ENCODE data around the gene GRM1.

GRM1 gene

GRCh38 chr6:146050168-146050567 is 21.3 kb downstream of the GRM1 start:
- H3K9me2 ChIP-seq (ENCODE audit: low read depth, low read length): no peaks in the 10 kb centered on the region
- TF ChIP-seq EZH2 (IDR thresholded peaks at IDR 0.05; ENCODE audit: borderline replicate concordance, low read length) (no peak), CTCF (IDR thresholded peaks at IDR 0.05; ENCODE audit: low read length) (no peak)
- no peaks in the 10 kb centered on the region for H3K9me3 ChIP-seq (ENCODE audit: low read length)

GRCh38 chr6:146056506-146056905 is 27.6 kb downstream of the GRM1 start:
- TF ChIP-seq EZH2 (IDR thresholded peaks at IDR 0.05; ENCODE audit: borderline replicate concordance, low read length) (no peak), CTCF (IDR thresholded peaks at IDR 0.05; ENCODE audit: low read length) (no peak)
- Histone ChIP-seq H3K9ac (ENCODE audit: low read length) (no peak overlapping the region), H3K79me2 (ENCODE audit: insufficient read depth, low read length) (no peaks in the 10 kb centered on the region), H3K27ac (ENCODE audit: low read depth, low read length, poor library complexity, severe bottlenecking) (no peak overlapping the region), H4K20me1 (ENCODE audit: insufficient read depth, low read length) (no peaks in the 10 kb centered on the region), H3K4me2 (ENCODE audit: low read length) (no peak overlapping the region), H3K4me1 (ENCODE audit: insufficient read depth, low read length, severe bottlenecking) (no peaks in the 10 kb centered on the region), H3K4me3 (ENCODE audit: low read depth, low read length, poor library complexity, severe bottlenecking) (no peak overlapping the region), H3K36me3 (ENCODE audit: insufficient read depth, low read length) (no peaks in the 10 kb centered on the region), H3F3A (ENCODE audit: insufficient read depth, low read length) (no peaks in the 10 kb centered on the region), H3K9me3 (ENCODE audit: low read length) (no peaks in the 10 kb centered on the region), H3K9me2 (ENCODE audit: low read depth, low read length) (no peaks in the 10 kb centered on the region), H2AFZ (ENCODE audit: low read length) (no peak overlapping the region), H3K27me3 (ENCODE audit: insufficient read depth, low read length) (no peaks in the 10 kb centered on the region)

More at GRCh38 chr6:146050168-146050567, 21.3 kb downstream of the GRM1 start:
- Histone ChIP-seq H4K20me1 (ENCODE audit: insufficient read depth, low read length) (no peaks in the 10 kb centered on the region), H3K4me3 (ENCODE audit: low read depth, low read length, poor library complexity, severe bottlenecking) (no peak overlapping the region), H3K4me1 (ENCODE audit: insufficient read depth, low read length, severe bottlenecking) (no peaks in the 10 kb centered on the region), H3K9ac (ENCODE audit: low read length) (no peak overlapping the region), H2AFZ (ENCODE audit: low read length) (no peak overlapping the region), H3K4me2 (ENCODE audit: low read length) (no peak overlapping the region), H3K79me2 (ENCODE audit: insufficient read depth, low read length) (no peaks in the 10 kb centered on the region), H3K27me3 (ENCODE audit: insufficient read depth, low read length) (no peaks in the 10 kb centered on the region), H3K27ac (ENCODE audit: low read depth, low read length, poor library complexity, severe bottlenecking) (no peak overlapping the region), H3F3A (ENCODE audit: insufficient read depth, low read length) (no peaks in the 10 kb centered on the region), H3K36me3 (ENCODE audit: insufficient read depth, low read length) (no peaks in the 10 kb centered on the region)

- no peaks in the 10 kb centered on the region for H3K9me3 ChIP-seq (ENCODE audit: low read length)
- no peaks in the 10 kb centered on the region for H4K20me1 ChIP-seq (ENCODE audit: insufficient read depth, low read length)
- H3F3A ChIP-seq (ENCODE audit: insufficient read depth, low read length): no peaks in the 10 kb centered on the region
- no peaks in the 10 kb centered on the region for H3K79me2 ChIP-seq (ENCODE audit: insufficient read depth, low read length)
- no peak overlapping the region for H3K4me2 ChIP-seq (ENCODE audit: low read length)
- H2AFZ ChIP-seq (ENCODE audit: low read length): no peak overlapping the region
- no peak overlapping the region for H3K9ac ChIP-seq (ENCODE audit: low read length)
- H3K9me2 ChIP-seq (ENCODE audit: low read depth, low read length): no peaks in the 10 kb centered on the region
- no peak overlapping the region for H3K27ac ChIP-seq (ENCODE audit: low read depth, low read length, poor library complexity, severe bottlenecking)
- H3K4me3 ChIP-seq (ENCODE audit: low read depth, low read length, poor library complexity, severe bottlenecking): no peak overlapping the region
- H3K27me3 ChIP-seq (ENCODE audit: insufficient read depth, low read length): no peaks in the 10 kb centered on the region
- no peaks in the 10 kb centered on the region for H3K4me1 ChIP-seq (ENCODE audit: insufficient read depth, low read length, severe bottlenecking)
- TF ChIP-seq CTCF (IDR thresholded peaks at IDR 0.05; ENCODE audit: low read length): no peak
- TF ChIP-seq EZH2 (IDR thresholded peaks at IDR 0.05; ENCODE audit: borderline replicate concordance, low read length): no peak
- H3K36me3 ChIP-seq (ENCODE audit: insufficient read depth, low read length): no peaks in the 10 kb centered on the region
Measured at GRCh38 chr6:146065690-146066089, 36.8 kb downstream of the GRM1 start.
